ENCODE results near the gene NPAS3.

DNA sequence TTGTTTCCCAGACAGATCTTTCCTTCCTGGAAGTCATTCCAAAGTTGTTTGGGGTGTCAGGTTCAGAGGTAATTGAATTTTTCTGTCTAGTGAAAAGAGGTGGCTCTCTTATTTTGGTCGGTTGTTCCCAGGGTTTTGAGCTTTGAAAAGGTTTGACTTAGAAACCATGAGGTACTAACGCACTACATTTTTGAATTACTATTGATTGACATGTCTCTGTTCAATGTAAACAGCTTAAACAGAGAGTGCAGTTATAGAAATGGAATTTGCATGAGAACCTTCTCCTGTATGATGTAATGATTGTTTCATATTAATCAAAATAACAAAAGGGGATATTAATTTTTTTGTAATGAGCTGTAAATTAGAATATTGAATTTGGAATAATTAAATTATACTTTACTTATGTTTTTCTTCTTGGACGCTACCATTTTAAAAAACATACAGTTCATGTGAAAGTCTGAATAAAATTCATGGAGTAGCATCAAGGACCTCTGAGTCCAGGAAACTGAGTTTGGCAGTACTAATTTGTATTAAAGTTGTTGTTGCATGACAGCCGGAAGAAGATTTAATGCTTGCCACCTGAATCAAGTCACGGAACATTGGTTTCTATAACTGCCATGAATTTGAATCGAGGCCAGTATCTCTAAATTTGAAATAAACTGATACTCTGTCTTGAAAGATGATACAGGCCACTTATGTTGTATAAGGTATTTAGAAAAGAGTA lies 41.7 kb downstream of the NPAS3 start:
- no peak for TF ChIP-seq CTCF (IDR thresholded peaks at IDR 0.05)
- TF ChIP-seq POLR2A (IDR thresholded peaks at IDR 0.05): no peak
- no peak for TF ChIP-seq EP300 (IDR thresholded peaks at IDR 0.05)
